OCI-LY3 (cell line): ENCODE results near the gene SMC1B.

Experiments
- EZH2phosphoT487 ChIP-seq: fragments of 200-600 bp; shearing (Covaris generic); IDR thresholded peaks from 2 replicates; pipeline ENCODE4 v1.6.1; 2018; ENCODE audit warnings: antibody characterized with exemption, mixed run types, low read depth
- TF ChIP-seq, protein P1 (sequence below): fragments of 200-600, 300-600 bp; sonication (generic); IDR thresholded peaks from 2 replicates; pipeline ENCODE4 v1.5.1; 2014; ENCODE audit warnings: antibody characterized with exemption, low read length, low read depth

GRCh38 chr22:45442116-45442515, 28.7 kb upstream of the SMC1B start:
- TF ChIP-seq, protein P1, sequence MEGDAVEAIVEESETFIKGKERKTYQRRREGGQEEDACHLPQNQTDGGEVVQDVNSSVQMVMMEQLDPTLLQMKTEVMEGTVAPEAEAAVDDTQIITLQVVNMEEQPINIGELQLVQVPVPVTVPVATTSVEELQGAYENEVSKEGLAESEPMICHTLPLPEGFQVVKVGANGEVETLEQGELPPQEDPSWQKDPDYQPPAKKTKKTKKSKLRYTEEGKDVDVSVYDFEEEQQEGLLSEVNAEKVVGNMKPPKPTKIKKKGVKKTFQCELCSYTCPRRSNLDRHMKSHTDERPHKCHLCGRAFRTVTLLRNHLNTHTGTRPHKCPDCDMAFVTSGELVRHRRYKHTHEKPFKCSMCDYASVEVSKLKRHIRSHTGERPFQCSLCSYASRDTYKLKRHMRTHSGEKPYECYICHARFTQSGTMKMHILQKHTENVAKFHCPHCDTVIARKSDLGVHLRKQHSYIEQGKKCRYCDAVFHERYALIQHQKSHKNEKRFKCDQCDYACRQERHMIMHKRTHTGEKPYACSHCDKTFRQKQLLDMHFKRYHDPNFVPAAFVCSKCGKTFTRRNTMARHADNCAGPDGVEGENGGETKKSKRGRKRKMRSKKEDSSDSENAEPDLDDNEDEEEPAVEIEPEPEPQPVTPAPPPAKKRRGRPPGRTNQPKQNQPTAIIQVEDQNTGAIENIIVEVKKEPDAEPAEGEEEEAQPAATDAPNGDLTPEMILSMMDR: no peak
- TF ChIP-seq EZH2phosphoT487: no peak
